Measurements from ENCODE around the gene CLIC4. TPM values are rescaled to one million over a fixed set of nuclear protein-coding genes. Genes with fewer than 3 reads are reported as not detected.

CLIC4 gene
- total and polyA plus RNA-seq, 9 of the 15 experiments (the other 6 are each of a cell fraction or from before 2014, with no cell fraction given), result 16.0 to 67.5 (median 38.4) TPM

DNA sequence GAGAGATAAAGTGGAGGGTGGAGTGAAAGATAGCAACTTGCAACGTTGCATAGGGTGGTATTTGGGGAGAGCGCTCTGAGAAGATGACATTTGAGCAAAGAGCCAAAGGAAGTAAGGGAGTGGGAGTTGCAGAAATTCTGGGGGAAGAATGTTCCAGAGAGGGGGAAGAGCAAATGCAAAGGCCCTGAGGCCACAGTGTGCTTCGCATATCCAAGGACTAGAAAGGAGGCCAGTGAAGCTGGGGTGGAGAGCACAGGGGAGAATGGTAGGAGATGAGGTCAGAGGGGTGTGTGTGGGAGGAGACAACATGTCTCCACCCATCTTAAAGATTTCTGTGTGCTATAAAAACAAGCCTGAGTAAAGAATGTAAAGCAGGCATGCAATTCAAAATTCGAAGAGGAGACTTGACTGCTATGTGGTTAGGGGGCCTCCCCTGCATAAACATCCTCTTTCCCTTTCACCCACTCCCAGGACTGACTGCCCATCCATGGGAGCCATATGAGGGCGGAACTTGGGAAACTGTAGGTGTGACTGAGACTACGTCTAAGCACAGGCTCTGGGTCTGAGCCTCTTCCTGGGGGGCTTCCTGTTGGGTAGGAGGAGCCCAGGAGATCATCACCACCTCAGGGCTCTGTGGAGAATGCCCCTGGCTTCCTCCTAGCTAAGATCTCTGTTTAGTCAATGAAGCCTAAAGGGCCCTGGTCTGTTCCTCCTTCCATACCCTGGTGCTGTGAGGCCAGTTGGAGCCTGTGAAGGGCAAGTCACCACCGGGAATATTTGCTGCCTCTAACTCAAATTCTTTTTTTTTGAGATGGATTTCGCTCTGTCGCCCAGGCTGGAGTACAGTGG lies 2.9 kb upstream of the CLIC4 start (continued):
- TF ChIP-seq, protein P1, sequence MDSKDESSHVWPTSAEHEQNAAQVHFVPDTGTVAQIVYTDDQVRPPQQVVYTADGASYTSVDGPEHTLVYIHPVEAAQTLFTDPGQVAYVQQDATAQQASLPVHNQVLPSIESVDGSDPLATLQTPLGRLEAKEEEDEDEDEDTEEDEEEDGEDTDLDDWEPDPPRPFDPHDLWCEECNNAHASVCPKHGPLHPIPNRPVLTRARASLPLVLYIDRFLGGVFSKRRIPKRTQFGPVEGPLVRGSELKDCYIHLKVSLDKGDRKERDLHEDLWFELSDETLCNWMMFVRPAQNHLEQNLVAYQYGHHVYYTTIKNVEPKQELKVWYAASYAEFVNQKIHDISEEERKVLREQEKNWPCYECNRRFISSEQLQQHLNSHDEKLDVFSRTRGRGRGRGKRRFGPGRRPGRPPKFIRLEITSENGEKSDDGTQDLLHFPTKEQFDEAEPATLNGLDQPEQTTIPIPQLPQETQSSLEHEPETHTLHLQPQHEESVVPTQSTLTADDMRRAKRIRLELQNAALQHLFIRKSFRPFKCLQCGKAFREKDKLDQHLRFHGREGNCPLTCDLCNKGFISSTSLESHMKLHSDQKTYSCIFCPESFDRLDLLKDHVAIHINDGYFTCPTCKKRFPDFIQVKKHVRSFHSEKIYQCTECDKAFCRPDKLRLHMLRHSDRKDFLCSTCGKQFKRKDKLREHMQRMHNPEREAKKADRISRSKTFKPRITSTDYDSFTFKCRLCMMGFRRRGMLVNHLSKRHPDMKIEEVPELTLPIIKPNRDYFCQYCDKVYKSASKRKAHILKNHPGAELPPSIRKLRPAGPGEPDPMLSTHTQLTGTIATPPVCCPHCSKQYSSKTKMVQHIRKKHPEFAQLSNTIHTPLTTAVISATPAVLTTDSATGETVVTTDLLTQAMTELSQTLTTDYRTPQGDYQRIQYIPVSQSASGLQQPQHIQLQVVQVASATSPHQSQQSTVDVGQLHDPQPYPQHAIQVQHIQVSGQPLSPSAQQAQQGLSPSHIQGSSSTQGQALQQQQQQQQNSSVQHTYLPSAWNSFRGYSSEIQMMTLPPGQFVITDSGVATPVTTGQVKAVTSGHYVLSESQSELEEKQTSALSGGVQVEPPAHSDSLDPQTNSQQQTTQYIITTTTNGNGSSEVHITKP (IDR thresholded peaks at IDR 0.05; ENCODE audit: partially characterized antibody), result peak; percentile 96
- TF ChIP-seq, protein P2, sequence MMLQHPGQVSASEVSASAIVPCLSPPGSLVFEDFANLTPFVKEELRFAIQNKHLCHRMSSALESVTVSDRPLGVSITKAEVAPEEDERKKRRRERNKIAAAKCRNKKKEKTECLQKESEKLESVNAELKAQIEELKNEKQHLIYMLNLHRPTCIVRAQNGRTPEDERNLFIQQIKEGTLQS (IDR thresholded peaks at IDR 0.05), result peak; percentile 65
- TF ChIP-seq, protein P2 (CRISPR knock-in tag; conservative IDR thresholded peaks at IDR 0.05), result no peak
- TF ChIP-seq NCOA1 (IDR thresholded peaks at IDR 0.05; ENCODE audit: low read depth) (0 out of 2 replicates have a peak, but pooled peaks have one; percentile 23), ERF (CRISPR knock-in tag; IDR thresholded peaks at IDR 0.05) (no peak), SMAD2 (IDR thresholded peaks at IDR 0.05; ENCODE audit: low read depth, low read length) (no peak), ZFP1 (CRISPR knock-in tag; IDR thresholded peaks at IDR 0.05) (no peak), FOXK2 (conservative IDR thresholded peaks at IDR 0.05 in 1 of 2, IDR thresholded peaks at IDR 0.05 in 1 of 2; ENCODE audit: low read depth in 2 of 2) (peak; percentile 56 to 68; a peak in 2 of 4 replicates), RBM25 (IDR thresholded peaks at IDR 0.05; ENCODE audit: low read depth, low read length, severe bottlenecking) (peak; percentile 51), DDX20 (tag; IDR thresholded peaks at IDR 0.05; ENCODE audit: low read depth) (no peak), ZNF12 (CRISPR knock-in tag; IDR thresholded peaks at IDR 0.05) (no peak)
- TF ChIP-seq, protein P3, sequence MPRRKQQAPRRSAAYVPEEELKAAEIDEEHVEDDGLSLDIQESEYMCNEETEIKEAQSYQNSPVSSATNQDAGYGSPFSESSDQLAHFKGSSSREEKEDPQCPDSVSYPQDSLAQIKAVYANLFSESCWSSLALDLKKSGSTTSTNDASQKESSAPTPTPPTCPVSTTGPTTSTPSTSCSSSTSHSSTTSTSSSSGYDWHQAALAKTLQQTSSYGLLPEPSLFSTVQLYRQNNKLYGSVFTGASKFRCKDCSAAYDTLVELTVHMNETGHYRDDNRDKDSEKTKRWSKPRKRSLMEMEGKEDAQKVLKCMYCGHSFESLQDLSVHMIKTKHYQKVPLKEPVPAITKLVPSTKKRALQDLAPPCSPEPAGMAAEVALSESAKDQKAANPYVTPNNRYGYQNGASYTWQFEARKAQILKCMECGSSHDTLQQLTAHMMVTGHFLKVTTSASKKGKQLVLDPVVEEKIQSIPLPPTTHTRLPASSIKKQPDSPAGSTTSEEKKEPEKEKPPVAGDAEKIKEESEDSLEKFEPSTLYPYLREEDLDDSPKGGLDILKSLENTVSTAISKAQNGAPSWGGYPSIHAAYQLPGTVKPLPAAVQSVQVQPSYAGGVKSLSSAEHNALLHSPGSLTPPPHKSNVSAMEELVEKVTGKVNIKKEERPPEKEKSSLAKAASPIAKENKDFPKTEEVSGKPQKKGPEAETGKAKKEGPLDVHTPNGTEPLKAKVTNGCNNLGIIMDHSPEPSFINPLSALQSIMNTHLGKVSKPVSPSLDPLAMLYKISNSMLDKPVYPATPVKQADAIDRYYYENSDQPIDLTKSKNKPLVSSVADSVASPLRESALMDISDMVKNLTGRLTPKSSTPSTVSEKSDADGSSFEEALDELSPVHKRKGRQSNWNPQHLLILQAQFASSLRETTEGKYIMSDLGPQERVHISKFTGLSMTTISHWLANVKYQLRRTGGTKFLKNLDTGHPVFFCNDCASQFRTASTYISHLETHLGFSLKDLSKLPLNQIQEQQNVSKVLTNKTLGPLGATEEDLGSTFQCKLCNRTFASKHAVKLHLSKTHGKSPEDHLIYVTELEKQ (CRISPR knock-in tag; IDR thresholded peaks at IDR 0.05), result no peak
- TF ChIP-seq, protein P4, sequence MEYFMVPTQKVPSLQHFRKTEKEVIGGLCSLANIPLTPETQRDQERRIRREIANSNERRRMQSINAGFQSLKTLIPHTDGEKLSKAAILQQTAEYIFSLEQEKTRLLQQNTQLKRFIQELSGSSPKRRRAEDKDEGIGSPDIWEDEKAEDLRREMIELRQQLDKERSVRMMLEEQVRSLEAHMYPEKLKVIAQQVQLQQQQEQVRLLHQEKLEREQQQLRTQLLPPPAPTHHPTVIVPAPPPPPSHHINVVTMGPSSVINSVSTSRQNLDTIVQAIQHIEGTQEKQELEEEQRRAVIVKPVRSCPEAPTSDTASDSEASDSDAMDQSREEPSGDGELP (CRISPR knock-in tag; IDR thresholded peaks at IDR 0.05; ENCODE audit: borderline replicate concordance), result no peak
- TF ChIP-seq, protein P5, sequence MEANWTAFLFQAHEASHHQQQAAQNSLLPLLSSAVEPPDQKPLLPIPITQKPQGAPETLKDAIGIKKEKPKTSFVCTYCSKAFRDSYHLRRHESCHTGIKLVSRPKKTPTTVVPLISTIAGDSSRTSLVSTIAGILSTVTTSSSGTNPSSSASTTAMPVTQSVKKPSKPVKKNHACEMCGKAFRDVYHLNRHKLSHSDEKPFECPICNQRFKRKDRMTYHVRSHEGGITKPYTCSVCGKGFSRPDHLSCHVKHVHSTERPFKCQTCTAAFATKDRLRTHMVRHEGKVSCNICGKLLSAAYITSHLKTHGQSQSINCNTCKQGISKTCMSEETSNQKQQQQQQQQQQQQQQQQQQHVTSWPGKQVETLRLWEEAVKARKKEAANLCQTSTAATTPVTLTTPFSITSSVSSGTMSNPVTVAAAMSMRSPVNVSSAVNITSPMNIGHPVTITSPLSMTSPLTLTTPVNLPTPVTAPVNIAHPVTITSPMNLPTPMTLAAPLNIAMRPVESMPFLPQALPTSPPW (CRISPR knock-in tag; IDR thresholded peaks at IDR 0.05), result no peak

Measured in K562 (cell line).